ENCODE data around the gene PCBP4.
A peak's percentile ranks its signal among the peaks of the same experiment; 100 is the strongest.

The PCBP4 gene

GRCh38 chr3:51943451-51944391, 23.5 kb downstream of the PCBP4 start:
- Histone ChIP-seq H3K79me2 (ENCODE audit: insufficient read depth, low read length) (peaks cover 23% of the 10 kb centered on the region), H3K36me3 (ENCODE audit: insufficient read depth, low read length) (no peaks in the 10 kb centered on the region), H3K9ac (ENCODE audit: low read depth, low read length, poor library complexity, severe bottlenecking) (peak overlapping the region; percentile 93), H3K4me1 (ENCODE audit: insufficient read depth, low read length, poor library complexity, severe bottlenecking) (peaks cover 28% of the 10 kb centered on the region), H3K4me2 (ENCODE audit: low read depth, low read length, poor library complexity, severe bottlenecking) (peak overlapping the region; percentile 84), H3F3A (ENCODE audit: low read depth) (no peaks in the 10 kb centered on the region), H4K20me1 (ENCODE audit: insufficient read depth, low read length, poor library complexity, severe bottlenecking) (peaks cover 4% of the 10 kb centered on the region), H3K9me3 (ENCODE audit: insufficient read depth, low read depth, low read length) (no peaks in the 10 kb centered on the region), H3K4me3 (ENCODE audit: low read length, poor library complexity, severe bottlenecking) (peak overlapping the region; percentile 81), H2AFZ (ENCODE audit: low read length) (no peak overlapping the region), H3K27me3 (ENCODE audit: insufficient read depth, low read length, poor library complexity, severe bottlenecking) (no peaks in the 10 kb centered on the region), H3K9me2 (replicated peaks; ENCODE audit: low read depth, low read length) (no peaks in the 10 kb centered on the region)
- no peak for TF ChIP-seq EZH2phosphoT487 (IDR thresholded peaks at IDR 0.05; ENCODE audit: borderline replicate concordance)

GRCh38 chr3:51942603-51943450, 24.4 kb downstream of the PCBP4 start:
- peaks cover 28% of the 10 kb centered on the region for H3K4me1 ChIP-seq (ENCODE audit: insufficient read depth, low read length, poor library complexity, severe bottlenecking)
- H3K4me3 ChIP-seq (ENCODE audit: low read length, poor library complexity, severe bottlenecking), result peak overlapping the region; percentile 81
- peak overlapping the region; percentile 93 for H3K9ac ChIP-seq (ENCODE audit: low read depth, low read length, poor library complexity, severe bottlenecking)
- TF ChIP-seq EZH2phosphoT487 (IDR thresholded peaks at IDR 0.05; ENCODE audit: borderline replicate concordance), result no peak
- TF ChIP-seq, protein P1, sequence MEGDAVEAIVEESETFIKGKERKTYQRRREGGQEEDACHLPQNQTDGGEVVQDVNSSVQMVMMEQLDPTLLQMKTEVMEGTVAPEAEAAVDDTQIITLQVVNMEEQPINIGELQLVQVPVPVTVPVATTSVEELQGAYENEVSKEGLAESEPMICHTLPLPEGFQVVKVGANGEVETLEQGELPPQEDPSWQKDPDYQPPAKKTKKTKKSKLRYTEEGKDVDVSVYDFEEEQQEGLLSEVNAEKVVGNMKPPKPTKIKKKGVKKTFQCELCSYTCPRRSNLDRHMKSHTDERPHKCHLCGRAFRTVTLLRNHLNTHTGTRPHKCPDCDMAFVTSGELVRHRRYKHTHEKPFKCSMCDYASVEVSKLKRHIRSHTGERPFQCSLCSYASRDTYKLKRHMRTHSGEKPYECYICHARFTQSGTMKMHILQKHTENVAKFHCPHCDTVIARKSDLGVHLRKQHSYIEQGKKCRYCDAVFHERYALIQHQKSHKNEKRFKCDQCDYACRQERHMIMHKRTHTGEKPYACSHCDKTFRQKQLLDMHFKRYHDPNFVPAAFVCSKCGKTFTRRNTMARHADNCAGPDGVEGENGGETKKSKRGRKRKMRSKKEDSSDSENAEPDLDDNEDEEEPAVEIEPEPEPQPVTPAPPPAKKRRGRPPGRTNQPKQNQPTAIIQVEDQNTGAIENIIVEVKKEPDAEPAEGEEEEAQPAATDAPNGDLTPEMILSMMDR (conservative IDR thresholded peaks at IDR 0.05; ENCODE audit: low read length), result no peak
- peak overlapping the region; percentile 84 for H3K4me2 ChIP-seq (ENCODE audit: low read depth, low read length, poor library complexity, severe bottlenecking)
- peak overlapping the region; percentile 89 for H2AFZ ChIP-seq (ENCODE audit: low read length)
- no peaks in the 10 kb centered on the region for H3K9me3 ChIP-seq (ENCODE audit: insufficient read depth, low read depth, low read length)
- no peaks in the 10 kb centered on the region for H3F3A ChIP-seq (ENCODE audit: low read depth)
- no peaks in the 10 kb centered on the region for H3K27me3 ChIP-seq (ENCODE audit: insufficient read depth, low read length, poor library complexity, severe bottlenecking)
- H3K36me3 ChIP-seq (ENCODE audit: insufficient read depth, low read length), result 0 out of 2 replicates have a peak, but pooled peaks cover 3% of the 10 kb centered on the region
- H3K9me2 ChIP-seq (replicated peaks; ENCODE audit: low read depth, low read length), result no peaks in the 10 kb centered on the region
- H4K20me1 ChIP-seq (ENCODE audit: insufficient read depth, low read length, poor library complexity, severe bottlenecking), result peaks cover 4% of the 10 kb centered on the region
- peaks cover 23% of the 10 kb centered on the region for H3K79me2 ChIP-seq (ENCODE audit: insufficient read depth, low read length)

DNA sequence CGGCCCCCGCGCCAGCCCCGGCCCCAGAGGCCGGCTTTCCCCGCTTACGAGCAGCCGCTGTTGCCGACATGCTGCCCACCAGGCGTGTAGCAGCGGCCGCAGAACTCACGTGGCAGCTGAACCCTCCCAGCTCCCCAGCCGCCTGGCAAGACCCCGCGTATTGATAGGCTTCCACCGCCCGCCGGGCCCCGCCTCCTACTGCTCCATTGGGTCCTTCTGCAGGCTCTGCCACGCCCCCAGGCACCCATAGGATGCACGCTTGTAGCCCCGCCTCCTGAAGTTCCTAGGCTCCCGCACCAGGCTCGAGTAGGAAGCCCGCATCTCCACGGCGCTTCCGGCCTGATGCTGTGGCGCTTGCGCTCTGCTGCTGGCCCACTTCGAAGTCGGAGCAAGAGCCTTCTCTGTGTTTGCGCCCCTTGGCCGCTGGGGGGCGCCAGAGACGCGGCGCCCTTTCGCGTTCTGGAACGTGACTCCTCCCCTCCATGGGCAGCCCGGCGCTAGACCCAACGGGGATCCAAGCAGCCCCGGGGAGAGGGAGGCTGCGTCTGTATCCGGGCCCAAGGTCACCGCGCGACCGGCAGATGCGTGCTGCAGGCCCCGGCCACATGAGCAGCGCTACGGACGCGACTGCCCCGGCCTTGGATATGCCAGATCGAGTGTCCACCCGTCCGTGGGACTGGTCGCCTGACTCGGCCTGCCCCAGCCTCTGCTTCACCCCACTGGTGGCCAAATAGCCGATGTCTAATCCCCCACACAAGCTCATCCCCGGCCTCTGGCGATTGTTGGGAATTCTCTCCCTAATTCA, 25.3 kb downstream of the PCBP4 start, which contains the start of the genes PARP3 and RRP9:
Gene PARP3, plus strand, starts transcription at position 566 of the 805 bp plus-strand sequence. CDS start 993 bp downstream, outside the sequence.
Gene RRP9, minus strand, starts transcription at position 107 of the 805 bp plus-strand sequence. Its CDS starts 37 bp downstream, at position 70.
- peak within 1 kb of the TSS; percentile 89 for H2AFZ ChIP-seq (ENCODE audit: low read length)
- peak within 1 kb of the TSS; percentile 93 for H3K9ac ChIP-seq (ENCODE audit: low read depth, low read length, poor library complexity, severe bottlenecking)
- TF ChIP-seq EZH2phosphoT487 (IDR thresholded peaks at IDR 0.05; ENCODE audit: borderline replicate concordance), result no peak
- TF ChIP-seq, protein P1 (conservative IDR thresholded peaks at IDR 0.05; ENCODE audit: low read length), result peak; percentile 97

More for the DNA sequence above, 25.3 kb downstream of the PCBP4 start, which contains the start of the genes PARP3 and RRP9:
- H3K4me2 ChIP-seq (ENCODE audit: low read depth, low read length, poor library complexity, severe bottlenecking), result peak within 1 kb of the TSS; percentile 93
- no peaks in the 10 kb centered on the region for H3F3A ChIP-seq (ENCODE audit: low read depth)
- peaks cover 4% of the 10 kb centered on the region for H4K20me1 ChIP-seq (ENCODE audit: insufficient read depth, low read length, poor library complexity, severe bottlenecking)
- H3K9me3 ChIP-seq (ENCODE audit: insufficient read depth, low read depth, low read length), result no peaks in the 10 kb centered on the region
- H3K9me2 ChIP-seq (replicated peaks; ENCODE audit: low read depth, low read length), result no peaks in the 10 kb centered on the region
- H3K36me3 ChIP-seq (ENCODE audit: insufficient read depth, low read length), result peaks cover 3% of the 10 kb centered on the region; the same call in 1 of the 2 replicates
- H3K4me3 ChIP-seq (ENCODE audit: low read length, poor library complexity, severe bottlenecking), result peak within 1 kb of the TSS; percentile 90
- peaks cover 23% of the 10 kb centered on the region for H3K79me2 ChIP-seq (ENCODE audit: insufficient read depth, low read length)
- peaks cover 28% of the 10 kb centered on the region for H3K4me1 ChIP-seq (ENCODE audit: insufficient read depth, low read length, poor library complexity, severe bottlenecking)
- no peaks in the 10 kb centered on the region for H3K27me3 ChIP-seq (ENCODE audit: insufficient read depth, low read length, poor library complexity, severe bottlenecking)

Measured in Loucy (cell line).